Measurements from ENCODE around the gene SERTAD2. TPM values are rescaled to one million over a fixed set of nuclear protein-coding genes. Genes with fewer than 3 reads are reported as not detected.

The SERTAD2 gene
- total RNA-seq, 3 donors from 2014 or later, result 12.8 to 20.0 (median 17.0) TPM

- Histone ChIP-seq H3K4me3 (peak overlapping the region; percentile 47 to 79 (median 59)), H3K9me3 (no peaks in the 10 kb centered on the region), H3K36me3 (no peaks in the 10 kb centered on the region), H3K4me1 (peaks cover 0 to 11% of the 10 kb centered on the region in 2 donors), H3K27ac (peak overlapping the region; percentile 81 to 83), H3K27me3 (no peaks in the 10 kb centered on the region)
- TF ChIP-seq POLR2AphosphoS5 (IDR thresholded peaks at IDR 0.05), result no peak
- TF ChIP-seq CTCF (IDR thresholded peaks at IDR 0.05), result no peak
- no peak for TF ChIP-seq POLR2A (IDR thresholded peaks at IDR 0.05)
- DNase-seq (ENCODE audit: low spot score in 2 of 2), result no peak
- intact Hi-C loops (cut with DNase I; ENCODE audit: low total_unique reads), result loop anchor here (10.0 kb wide), 1 partner anchor 265 kb away; no protein-coding TSS in a partner anchor
Measured at GRCh38 chr2:64609942-64610281, 43.8 kb downstream of the SERTAD2 start.

GRCh38 chr2:64609227-64609941 is 44.3 kb downstream of the SERTAD2 start:
- peak overlapping the region; percentile 81 to 83 for H3K27ac ChIP-seq
- H3K27me3 ChIP-seq, result no peaks in the 10 kb centered on the region
- intact Hi-C loops (cut with DNase I; ENCODE audit: low total_unique reads), result loop anchor here (10.0 kb wide), 1 partner anchor 265 kb away; no protein-coding TSS in a partner anchor

DNA sequence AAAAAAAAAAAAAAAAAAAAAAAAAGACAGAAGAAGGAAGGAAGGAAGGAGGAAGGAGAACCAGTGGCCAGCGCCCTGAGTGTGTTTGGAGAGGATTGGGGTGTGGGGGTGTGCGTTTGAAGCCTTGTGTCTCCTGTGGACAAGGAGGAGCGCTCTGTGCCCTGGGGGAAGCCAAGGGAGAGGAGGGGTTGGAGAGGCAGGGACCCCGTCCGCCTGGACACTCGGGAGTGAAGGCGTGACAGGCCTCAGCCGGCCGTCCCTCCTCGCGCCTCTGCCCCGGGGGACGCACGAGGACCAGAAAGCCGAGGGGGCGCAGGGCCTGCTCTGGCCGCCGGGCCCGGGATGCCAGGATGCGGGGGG is 44.9 kb downstream of the SERTAD2 start:
- intact Hi-C loops (cut with DNase I; ENCODE audit: low total_unique reads), result loop anchor here (10.0 kb wide), 1 partner anchor 266 kb away; no protein-coding TSS in a partner anchor
- H3K9me3 ChIP-seq, result no peaks in the 10 kb centered on the region
- peaks cover 0 to 16% of the 10 kb centered on the region in 2 donors for H3K4me1 ChIP-seq
- DNase-seq (ENCODE audit: low spot score in 2 of 2), result no peak
- no peaks in the 10 kb centered on the region for H3K36me3 ChIP-seq
- H3K27me3 ChIP-seq, result no peaks in the 10 kb centered on the region
- peak overlapping the region; percentile 81 to 83 for H3K27ac ChIP-seq
- TF ChIP-seq CTCF (IDR thresholded peaks at IDR 0.05) (no peak), POLR2A (IDR thresholded peaks at IDR 0.05) (no peak)
- peak overlapping the region; percentile 47 to 79 (median 59) for H3K4me3 ChIP-seq

More at GRCh38 chr2:64609227-64609941, 44.3 kb downstream of the SERTAD2 start:
- Histone ChIP-seq H3K9me3 (no peaks in the 10 kb centered on the region), H3K36me3 (no peaks in the 10 kb centered on the region), H3K4me3 (peak overlapping the region; percentile 47 to 79 (median 59)), H3K4me1 (peaks cover 0 to 16% of the 10 kb centered on the region in 2 donors)
- DNase-seq (ENCODE audit: low spot score in 2 of 2), result no peak
- TF ChIP-seq CTCF (IDR thresholded peaks at IDR 0.05), result peak in 1 of 3 donors; percentile 72
- no peak for TF ChIP-seq POLR2A (IDR thresholded peaks at IDR 0.05)

DNA sequence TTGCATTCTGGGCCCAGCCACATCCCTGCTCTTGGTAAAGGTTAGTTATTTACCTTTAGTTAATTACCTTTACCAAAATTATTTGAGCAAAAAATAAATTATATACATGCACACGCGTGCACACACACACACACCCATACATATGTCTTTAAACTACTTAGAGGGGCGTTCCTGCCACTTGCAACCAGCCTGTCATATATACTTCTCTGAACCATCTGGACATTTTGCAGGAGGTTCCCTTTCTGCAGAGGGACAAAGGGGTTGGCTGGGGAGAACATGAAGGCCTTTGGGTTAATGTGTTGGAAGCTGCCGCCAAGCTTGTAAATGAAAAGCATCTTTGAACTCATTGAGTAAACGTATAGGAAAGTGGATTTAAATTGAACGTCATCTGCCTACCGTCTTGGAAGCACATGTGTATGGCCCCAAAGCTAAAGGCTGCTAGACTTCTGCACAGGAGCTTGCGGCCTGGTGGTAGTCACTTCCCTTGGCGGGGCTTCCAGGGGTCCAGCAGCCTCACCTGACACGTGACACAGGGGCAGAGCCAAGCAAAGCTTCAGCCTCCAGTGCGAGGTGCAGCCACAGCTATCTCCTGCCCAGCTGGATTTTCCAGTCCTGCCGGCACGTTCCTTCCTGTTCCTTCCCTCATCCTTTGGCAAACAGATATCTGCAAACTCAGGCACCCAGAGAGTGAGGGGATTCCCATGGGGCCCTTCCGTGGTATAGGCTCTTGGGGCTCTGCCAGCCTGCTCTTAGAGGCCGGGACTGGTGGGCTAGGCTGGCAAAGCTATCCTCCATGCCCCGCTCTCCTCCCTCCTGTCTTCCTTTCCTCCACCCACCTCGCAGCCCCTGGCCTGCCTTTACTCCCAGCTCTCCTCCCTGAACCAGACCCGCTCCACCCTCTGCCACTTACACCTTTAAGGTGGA is 46.1 kb downstream of the SERTAD2 start:
- Histone ChIP-seq H3K9me3 (no peaks in the 10 kb centered on the region), H3K27ac (peak overlapping the region; percentile 75 to 76), H3K4me1 (peaks cover 0 to 16% of the 10 kb centered on the region in 2 donors), H3K36me3 (no peaks in the 10 kb centered on the region), H3K27me3 (no peaks in the 10 kb centered on the region), H3K4me3 (no peak overlapping the region)
- intact Hi-C loops (cut with DNase I; ENCODE audit: low total_unique reads), result loop anchor here (10.0 kb wide), 1 partner anchor 267 kb away; no protein-coding TSS in a partner anchor
- TF ChIP-seq POLR2A (IDR thresholded peaks at IDR 0.05) (no peak), POLR2AphosphoS5 (IDR thresholded peaks at IDR 0.05) (peak in 1 of 3 donors; percentile 74)
- DNase-seq (ENCODE audit: low spot score in 2 of 2), result peak; percentile 74 to 79

DNA sequence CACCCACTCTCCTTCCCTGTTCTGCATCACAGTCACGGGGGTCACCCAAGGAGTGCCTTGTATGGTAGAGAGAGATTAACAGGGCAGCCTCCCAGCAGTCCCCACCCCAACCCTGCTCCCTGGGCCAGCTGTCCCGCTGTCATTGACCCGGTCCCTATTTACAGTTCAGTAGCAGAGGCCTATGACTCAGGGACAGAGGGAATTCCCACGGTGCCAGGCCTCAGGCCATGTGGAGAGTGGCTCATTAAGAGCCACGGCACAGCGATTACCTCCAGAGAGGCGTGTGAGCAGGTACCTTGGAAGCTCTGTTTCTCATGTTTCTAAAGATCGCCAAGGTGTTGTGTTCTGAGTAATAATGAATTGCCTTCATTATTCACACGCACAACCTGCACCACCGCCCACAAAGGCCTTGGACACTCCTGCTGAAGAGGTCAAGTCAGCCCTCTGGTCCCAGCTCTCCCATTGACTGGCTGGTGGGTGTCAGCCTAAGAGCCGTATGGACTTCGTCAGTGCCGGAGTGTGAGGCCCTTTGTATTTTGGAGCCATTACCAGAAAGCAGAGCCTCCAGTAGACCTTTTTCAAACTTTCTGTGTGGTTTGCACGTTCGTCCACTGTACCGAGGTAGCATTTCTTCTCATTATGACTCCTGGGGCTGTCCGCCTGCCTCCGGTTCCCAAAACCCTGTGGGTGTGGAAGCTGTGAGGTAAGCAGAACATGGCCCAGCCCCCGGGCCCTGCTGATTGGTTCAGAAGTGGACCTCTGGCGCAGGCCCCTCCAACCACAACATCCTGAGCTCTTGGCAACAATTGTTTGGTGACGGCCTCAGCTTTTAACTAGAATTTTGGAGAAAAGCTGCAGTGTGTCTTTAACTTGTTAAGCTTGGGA is 47.0 kb downstream of the SERTAD2 start:
- DNase-seq (ENCODE audit: low spot score in 2 of 2), result peak; percentile 71 to 80
- H3K4me3 ChIP-seq, result peak overlapping the region in 2 of 3 donors; percentile 17 to 40
- H3K27me3 ChIP-seq, result no peaks in the 10 kb centered on the region
- H3K9me3 ChIP-seq, result no peaks in the 10 kb centered on the region
- H3K27ac ChIP-seq, result peak overlapping the region; percentile 75 to 76
- TF ChIP-seq POLR2AphosphoS5 (IDR thresholded peaks at IDR 0.05), result no peak
- no peak for TF ChIP-seq POLR2A (IDR thresholded peaks at IDR 0.05)
- no peak for TF ChIP-seq CTCF (IDR thresholded peaks at IDR 0.05)
- no peaks in the 10 kb centered on the region for H3K36me3 ChIP-seq
- intact Hi-C loops (cut with DNase I; ENCODE audit: low total_unique reads), result loop anchor here (10.0 kb wide), 1 partner anchor 268 kb away; no protein-coding TSS in a partner anchor
- peaks cover 0 to 16% of the 10 kb centered on the region in 2 donors for H3K4me1 ChIP-seq
